ENCODE data around the gene FHIP2A. TPM values are rescaled to one million over a fixed set of nuclear protein-coding genes. Genes with fewer than 3 reads are reported as not detected.

The FHIP2A gene
- total and polyA plus RNA-seq, 9 donors, result 11.9 to 40.3 (median 31.6) TPM

DNA sequence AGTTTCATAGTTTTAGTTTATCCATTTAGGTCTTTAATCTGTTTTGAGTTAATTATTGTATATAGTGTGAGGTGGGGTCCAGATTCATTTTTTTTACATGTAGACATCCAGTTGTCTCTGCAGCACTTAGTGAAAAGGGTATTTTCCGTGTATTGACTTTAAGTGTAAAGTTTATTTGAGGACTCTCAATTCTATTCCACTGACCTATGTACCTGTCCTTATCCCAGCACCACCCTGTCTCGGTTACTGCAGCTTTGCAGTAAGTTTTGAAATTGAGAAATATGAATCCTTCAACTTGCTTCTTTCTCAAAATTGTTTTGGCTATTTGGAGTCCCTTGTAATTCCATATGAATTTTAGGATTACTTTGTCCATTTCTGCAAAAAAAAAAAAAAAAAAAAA lies 29.8 kb downstream of the FHIP2A start:
- no peaks in the 10 kb centered on the region for H3K4me1 ChIP-seq (ENCODE audit: insufficient read depth)
- H3K27me3 ChIP-seq, result no peaks in the 10 kb centered on the region
- 93 to 95% (median 94%) methylated on average over 2 of the region's 2 CpGs for WGBS, 3 donors
- TF ChIP-seq EP300 (IDR thresholded peaks at IDR 0.05), result no peak
- TF ChIP-seq, protein P1, sequence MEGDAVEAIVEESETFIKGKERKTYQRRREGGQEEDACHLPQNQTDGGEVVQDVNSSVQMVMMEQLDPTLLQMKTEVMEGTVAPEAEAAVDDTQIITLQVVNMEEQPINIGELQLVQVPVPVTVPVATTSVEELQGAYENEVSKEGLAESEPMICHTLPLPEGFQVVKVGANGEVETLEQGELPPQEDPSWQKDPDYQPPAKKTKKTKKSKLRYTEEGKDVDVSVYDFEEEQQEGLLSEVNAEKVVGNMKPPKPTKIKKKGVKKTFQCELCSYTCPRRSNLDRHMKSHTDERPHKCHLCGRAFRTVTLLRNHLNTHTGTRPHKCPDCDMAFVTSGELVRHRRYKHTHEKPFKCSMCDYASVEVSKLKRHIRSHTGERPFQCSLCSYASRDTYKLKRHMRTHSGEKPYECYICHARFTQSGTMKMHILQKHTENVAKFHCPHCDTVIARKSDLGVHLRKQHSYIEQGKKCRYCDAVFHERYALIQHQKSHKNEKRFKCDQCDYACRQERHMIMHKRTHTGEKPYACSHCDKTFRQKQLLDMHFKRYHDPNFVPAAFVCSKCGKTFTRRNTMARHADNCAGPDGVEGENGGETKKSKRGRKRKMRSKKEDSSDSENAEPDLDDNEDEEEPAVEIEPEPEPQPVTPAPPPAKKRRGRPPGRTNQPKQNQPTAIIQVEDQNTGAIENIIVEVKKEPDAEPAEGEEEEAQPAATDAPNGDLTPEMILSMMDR (IDR thresholded peaks at IDR 0.05), result no peak
- TF ChIP-seq POLR2A (IDR thresholded peaks at IDR 0.05), result no peak
- no peak for DNase-seq
- no peaks in the 10 kb centered on the region for H3K36me3 ChIP-seq
- no peak overlapping the region for H3K4me3 ChIP-seq
- no peaks in the 10 kb centered on the region for H3K9me3 ChIP-seq
- H3K27ac ChIP-seq, result no peak overlapping the region
- intact Hi-C loops (cut with DNase I), result no loop called here

DNA sequence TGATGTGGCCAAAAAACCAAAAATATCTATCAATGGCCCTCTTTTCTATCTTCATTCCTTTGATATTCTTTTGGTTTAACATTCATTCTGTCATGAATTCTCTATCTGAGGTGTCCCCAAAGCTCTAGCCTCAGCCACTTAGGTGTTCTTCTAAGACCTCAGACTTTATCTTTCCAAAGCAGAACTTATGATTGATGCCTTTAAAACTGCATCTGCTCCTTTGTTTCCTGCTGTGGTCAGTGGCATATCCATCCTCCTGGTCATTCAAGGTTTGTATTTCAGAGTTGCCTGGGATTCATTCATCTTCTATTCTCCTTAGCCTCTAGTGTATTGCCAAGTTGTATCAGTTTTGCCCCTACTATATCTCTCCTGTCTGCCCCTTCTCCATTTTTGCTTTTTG lies 30.6 kb downstream of the FHIP2A start:
- H3K4me1 ChIP-seq (ENCODE audit: insufficient read depth), result no peaks in the 10 kb centered on the region
- TF ChIP-seq EP300 (IDR thresholded peaks at IDR 0.05) (no peak), POLR2A (IDR thresholded peaks at IDR 0.05) (no peak)
- TF ChIP-seq, protein P1 (IDR thresholded peaks at IDR 0.05), result no peak
- intact Hi-C loops (cut with DNase I), result no loop called here
- H3K9me3 ChIP-seq, result no peaks in the 10 kb centered on the region
- no peaks in the 10 kb centered on the region for H3K27me3 ChIP-seq
- no peaks in the 10 kb centered on the region for H3K36me3 ChIP-seq
- no peak overlapping the region for H3K27ac ChIP-seq
- no peak for DNase-seq
- H3K4me3 ChIP-seq, result no peak overlapping the region

DNA sequence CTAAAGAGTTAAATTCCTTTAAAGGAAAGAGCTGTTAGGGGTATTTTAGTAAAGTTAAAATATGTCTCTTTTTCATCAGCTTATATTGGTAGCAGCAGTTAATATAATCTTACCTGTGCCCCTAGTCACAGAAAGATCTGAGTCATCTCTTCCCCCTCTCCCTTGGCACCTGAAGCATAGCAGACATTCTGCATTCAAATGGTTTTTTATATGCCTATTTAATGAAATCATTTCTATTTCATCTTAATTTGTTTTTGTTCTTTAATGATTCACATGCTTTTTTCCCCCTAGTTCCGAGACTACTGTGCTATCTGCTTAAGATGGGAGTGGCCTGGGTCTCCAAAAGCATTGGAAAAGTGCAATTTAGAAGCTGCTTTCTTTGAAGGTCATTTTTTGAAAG lies 33.3 kb downstream of the FHIP2A start:
- DNase-seq, result no peak
- Histone ChIP-seq H3K27me3 (no peaks in the 10 kb centered on the region), H3K36me3 (no peaks in the 10 kb centered on the region), H3K4me3 (no peak overlapping the region), H3K4me1 (ENCODE audit: insufficient read depth) (no peaks in the 10 kb centered on the region), H3K9me3 (no peaks in the 10 kb centered on the region), H3K27ac (no peak overlapping the region)
- intact Hi-C loops (cut with DNase I), result no loop called here
- TF ChIP-seq, protein P1 (IDR thresholded peaks at IDR 0.05), result no peak
- no peak for TF ChIP-seq POLR2A (IDR thresholded peaks at IDR 0.05)
- no peak for TF ChIP-seq EP300 (IDR thresholded peaks at IDR 0.05)
- 67 to 74% (median 68%) methylated on average over 1 of the region's 1 CpG for WGBS, 3 donors

DNA sequence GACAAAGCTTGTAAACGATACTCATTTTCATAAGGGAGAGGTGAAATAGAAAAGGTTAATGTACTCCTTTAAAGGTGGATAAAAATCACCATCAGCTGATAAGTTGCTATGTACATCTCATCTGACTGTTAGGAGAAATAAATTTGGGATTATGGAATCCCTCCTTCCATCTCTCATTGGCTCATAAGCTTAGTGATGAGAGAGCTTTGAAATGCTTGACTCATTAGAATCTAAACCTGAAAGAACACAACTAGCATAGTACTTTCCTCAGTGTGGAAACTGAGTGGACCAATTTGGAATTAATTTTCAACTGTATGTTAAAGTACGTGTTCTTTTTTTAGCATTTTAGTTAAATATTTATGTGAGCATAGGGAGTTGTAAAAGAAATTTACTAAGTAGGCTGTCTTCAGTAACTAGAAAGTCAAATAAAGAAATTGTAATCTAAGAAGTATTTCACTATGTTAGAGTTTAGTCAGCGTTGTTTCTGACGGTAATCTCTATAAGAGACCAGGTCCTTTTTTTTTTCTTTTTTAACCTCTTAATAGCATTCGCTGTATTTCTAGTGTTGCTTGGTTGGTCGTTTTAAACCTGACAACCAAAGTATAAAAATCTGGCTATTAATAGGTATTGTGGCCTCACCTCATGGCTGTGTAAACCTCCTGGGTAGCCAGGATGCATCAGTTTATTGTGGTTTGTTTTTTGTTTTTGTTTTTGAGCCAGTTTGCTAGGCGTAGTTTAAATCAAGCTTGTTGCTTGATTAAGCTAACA lies 34.4 kb downstream of the FHIP2A start:
- no peak overlapping the region for H3K27ac ChIP-seq
- 54 to 60% (median 59%) methylated on average over 7 of the region's 7 CpGs for WGBS, 3 donors

More for the DNA sequence above, 34.4 kb downstream of the FHIP2A start:
- H3K36me3 ChIP-seq, result no peaks in the 10 kb centered on the region
- intact Hi-C loops (cut with DNase I), result no loop called here
- H3K4me1 ChIP-seq (ENCODE audit: insufficient read depth), result no peaks in the 10 kb centered on the region
- no peak overlapping the region for H3K4me3 ChIP-seq
- no peaks in the 10 kb centered on the region for H3K9me3 ChIP-seq
- DNase-seq, result no peak
- H3K27me3 ChIP-seq, result no peaks in the 10 kb centered on the region
- TF ChIP-seq, protein P1 (IDR thresholded peaks at IDR 0.05), result no peak
